ENCODE data around the gene RPE65. TPM values are rescaled to one million over a fixed set of nuclear protein-coding genes. Genes with fewer than 3 reads are reported as not detected.

Gene RPE65
- total RNA-seq, 4 donors from 2014 or later, result not detected

GRCh38 chr1:68383092-68383491, 66.7 kb downstream of the RPE65 start:
- no peak for TF ChIP-seq POLR2A (IDR thresholded peaks at IDR 0.05; ENCODE audit: low read depth)
- no peak for TF ChIP-seq POLR2AphosphoS5 (IDR thresholded peaks at IDR 0.05)
- no peak for TF ChIP-seq CTCF (IDR thresholded peaks at IDR 0.05)
- TF ChIP-seq EP300 (IDR thresholded peaks at IDR 0.05), result no peak
- WGBS, result 95% methylated on average over 2 of the region's 2 CpGs
- Histone ChIP-seq H3K9me3 (no peaks in the 10 kb centered on the region), H3K4me3 (no peak overlapping the region), H3K36me3 (no peaks in the 10 kb centered on the region), H3K4me1 (peaks cover 5 to 15% (median 11%) of the 10 kb centered on the region in 4 donors), H3K27me3 (no peaks in the 10 kb centered on the region), H3K27ac (replicated peaks in 1 of 4) (no peak overlapping the region)
- intact Hi-C loops (cut with DNase I), result no loop called here
- no peak for DNase-seq (ENCODE audit: extremely low spot score)

DNA sequence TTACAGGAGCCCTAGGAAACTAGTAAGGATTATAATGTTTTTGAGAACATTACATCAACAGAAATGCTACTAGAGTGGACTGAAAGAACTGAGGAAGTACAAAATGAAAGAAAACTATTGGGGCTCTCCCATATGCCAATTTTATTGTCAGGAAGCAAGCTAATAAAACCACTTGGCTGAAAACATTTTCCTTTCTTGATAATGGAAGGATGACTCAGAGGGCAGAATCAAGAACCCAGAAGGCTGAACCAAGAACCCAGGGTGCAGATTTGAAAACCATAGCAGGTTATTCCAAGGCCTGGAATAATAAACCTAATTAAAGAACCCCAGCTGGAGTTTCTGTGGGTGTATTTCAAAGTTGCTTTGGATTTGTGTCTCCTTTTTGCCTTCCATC, 70.7 kb downstream of the RPE65 start:
- Histone ChIP-seq H3K27ac (replicated peaks in 1 of 4) (no peak overlapping the region), H3K4me3 (no peak overlapping the region)
- intact Hi-C loops (cut with DNase I), result no loop called here

More for the DNA sequence above, 70.7 kb downstream of the RPE65 start:
- H3K4me1 ChIP-seq, result peaks cover 0 to 15% (median 12%) of the 10 kb centered on the region in 4 donors
- no peaks in the 10 kb centered on the region for H3K36me3 ChIP-seq
- DNase-seq (ENCODE audit: extremely low spot score), result no peak
- TF ChIP-seq EP300 (IDR thresholded peaks at IDR 0.05), result no peak
- no peak for TF ChIP-seq CTCF (IDR thresholded peaks at IDR 0.05)
- no peak for TF ChIP-seq POLR2A (IDR thresholded peaks at IDR 0.05; ENCODE audit: low read depth)
- TF ChIP-seq POLR2AphosphoS5 (IDR thresholded peaks at IDR 0.05), result no peak
- no peaks in the 10 kb centered on the region for H3K9me3 ChIP-seq
- H3K27me3 ChIP-seq, result no peaks in the 10 kb centered on the region

Small RNA genes lying within 50 kb of the gene (small RNA-seq; reads per million reads assigned to genes)
- gene AL139413.1, result 0 reads per million in 3 donors

Other genes with a start within 250 kb of the RPE65 start
- 100 to 1,000 TPM in 3 of 4 donors, 10 to 100 TPM in 1; 94.8 to 228 (median 163) TPM for gene WLS, start 217.4 kb downstream of the RPE65 start, total RNA-seq
- under 1 TPM in 3 of 4 donors, not detected in 1; under 0.01 to 0.78 (median 0.52) TPM for gene DEPDC1, start 47.1 kb upstream of the RPE65 start, total RNA-seq

Measured in esophagus muscularis mucosa (tissue), 4 donors.